ENCODE results near the gene TNFSF11.

Gene TNFSF11

DNA sequence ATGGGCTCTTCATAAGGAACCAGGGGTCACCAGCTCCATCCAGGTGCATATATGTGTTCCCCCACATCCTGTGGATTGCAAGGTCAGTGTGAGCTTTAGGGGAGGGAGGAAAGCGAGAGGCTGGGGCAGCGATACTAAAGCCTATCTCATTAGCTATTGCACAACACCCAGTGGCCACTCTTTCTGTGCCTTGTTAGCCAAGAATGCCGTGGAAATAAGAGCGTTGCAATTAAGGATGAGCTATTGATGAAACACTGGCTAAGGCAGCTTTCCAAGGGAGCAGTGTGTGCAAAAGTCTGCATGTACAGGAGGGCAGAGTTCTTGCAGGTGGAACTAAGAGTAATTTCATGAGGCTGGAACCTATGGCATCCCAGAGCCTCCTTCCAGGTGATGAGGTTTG is 17.6 kb downstream of the TNFSF11 start:
- no peaks in the 10 kb centered on the region for H3K4me1 ChIP-seq (ENCODE audit: control insufficient read depth, low read length)
- no peaks in the 10 kb centered on the region for H3K36me3 ChIP-seq (ENCODE audit: control insufficient read depth, low read length)
- no peaks in the 10 kb centered on the region for H3F3A ChIP-seq (ENCODE audit: control insufficient read depth, insufficient read depth)
- H3K79me2 ChIP-seq (ENCODE audit: control insufficient read depth, low read length) = no peaks in the 10 kb centered on the region
- H3K4me3 ChIP-seq (ENCODE audit: low read length) = no peak overlapping the region
- no peaks in the 10 kb centered on the region for H3K27me3 ChIP-seq (ENCODE audit: control insufficient read depth, low read length)
- H3K4me2 ChIP-seq (ENCODE audit: low read length) = no peak overlapping the region
- H3K9me2 ChIP-seq (replicated peaks; ENCODE audit: control insufficient read depth, low read length) = no peaks in the 10 kb centered on the region
- no peaks in the 10 kb centered on the region for H4K20me1 ChIP-seq (ENCODE audit: control insufficient read depth, insufficient read depth, low read depth, low read length)
- no peak overlapping the region for H3K27ac ChIP-seq (ENCODE audit: low read depth, low read length)
- no peak for TF ChIP-seq CTCF (IDR thresholded peaks at IDR 0.05; ENCODE audit: low read depth, low read length, poor library complexity, severe bottlenecking)
- no peak for TF ChIP-seq EZH2phosphoT487 (IDR thresholded peaks at IDR 0.05; ENCODE audit: borderline replicate concordance, low read length)
- H3K9me3 ChIP-seq (ENCODE audit: control insufficient read depth, insufficient read depth, low read length) = no peaks in the 10 kb centered on the region

GRCh38 chr13:42592915-42593900 is 19.3 kb downstream of the TNFSF11 start:
- Histone ChIP-seq H3K4me3 (ENCODE audit: low read length) (no peak overlapping the region), H3K36me3 (ENCODE audit: control insufficient read depth, low read length) (no peaks in the 10 kb centered on the region), H3K79me2 (ENCODE audit: control insufficient read depth, low read length) (no peaks in the 10 kb centered on the region), H3K4me1 (ENCODE audit: control insufficient read depth, low read length) (no peaks in the 10 kb centered on the region), H3K9me3 (ENCODE audit: control insufficient read depth, insufficient read depth, low read length) (no peaks in the 10 kb centered on the region), H3K27me3 (ENCODE audit: control insufficient read depth, low read length) (no peaks in the 10 kb centered on the region), H3F3A (ENCODE audit: control insufficient read depth, insufficient read depth) (no peaks in the 10 kb centered on the region), H3K4me2 (ENCODE audit: low read length) (no peak overlapping the region), H3K9me2 (replicated peaks; ENCODE audit: control insufficient read depth, low read length) (no peaks in the 10 kb centered on the region), H4K20me1 (ENCODE audit: control insufficient read depth, insufficient read depth, low read depth, low read length) (no peaks in the 10 kb centered on the region), H3K27ac (ENCODE audit: low read depth, low read length) (no peak overlapping the region)
- TF ChIP-seq EZH2phosphoT487 (IDR thresholded peaks at IDR 0.05; ENCODE audit: borderline replicate concordance, low read length) = no peak
- TF ChIP-seq CTCF (IDR thresholded peaks at IDR 0.05; ENCODE audit: low read depth, low read length, poor library complexity, severe bottlenecking) = no peak

DNA sequence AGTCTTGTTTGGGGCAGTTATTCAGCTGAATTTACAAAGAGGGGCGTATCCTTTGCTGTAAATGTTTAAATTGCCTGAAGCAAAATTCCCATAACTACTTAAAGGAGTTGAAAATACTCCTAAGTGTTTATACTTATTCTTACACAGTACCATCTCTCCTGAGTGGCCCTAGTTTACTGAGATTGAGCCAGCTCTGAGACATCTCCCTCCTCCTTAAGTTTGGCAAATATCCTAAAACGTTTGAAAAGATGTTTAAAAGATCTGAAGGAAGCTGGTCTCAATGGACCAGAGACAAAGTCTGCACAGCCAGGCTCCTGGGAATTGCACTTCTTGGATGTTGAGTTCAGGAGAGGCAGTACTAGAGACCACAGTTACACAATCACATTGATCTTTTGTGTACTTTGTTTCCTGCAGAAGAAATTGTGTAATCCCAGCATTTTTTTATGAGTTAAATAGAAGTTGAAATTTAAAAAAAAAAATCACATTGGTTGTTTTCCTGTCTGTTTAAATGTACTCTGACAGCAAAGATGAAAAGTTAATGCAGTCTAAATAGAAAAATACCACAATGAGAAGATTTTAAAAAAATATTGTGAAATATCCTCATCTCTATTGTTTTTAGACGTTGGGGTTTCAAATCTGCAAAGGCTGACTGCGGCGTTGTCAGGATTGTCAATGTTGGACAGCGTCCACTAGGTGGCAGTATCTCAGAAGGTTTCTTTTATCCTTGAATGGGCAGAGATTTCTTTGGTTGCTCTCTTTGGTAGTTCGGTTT is 20.7 kb downstream of the TNFSF11 start:
- H3K27me3 ChIP-seq (ENCODE audit: control insufficient read depth, low read length) = no peaks in the 10 kb centered on the region
- no peak for TF ChIP-seq EZH2phosphoT487 (IDR thresholded peaks at IDR 0.05; ENCODE audit: borderline replicate concordance, low read length)
- peak; percentile 76 for TF ChIP-seq CTCF (IDR thresholded peaks at IDR 0.05; ENCODE audit: low read depth, low read length, poor library complexity, severe bottlenecking)
- no peak overlapping the region for H3K4me3 ChIP-seq (ENCODE audit: low read length)
- no peak overlapping the region for H3K27ac ChIP-seq (ENCODE audit: low read depth, low read length)
- no peaks in the 10 kb centered on the region for H3F3A ChIP-seq (ENCODE audit: control insufficient read depth, insufficient read depth)
- no peaks in the 10 kb centered on the region for H3K36me3 ChIP-seq (ENCODE audit: control insufficient read depth, low read length)
- H3K9me3 ChIP-seq (ENCODE audit: control insufficient read depth, insufficient read depth, low read length) = no peaks in the 10 kb centered on the region
- no peaks in the 10 kb centered on the region for H3K9me2 ChIP-seq (replicated peaks; ENCODE audit: control insufficient read depth, low read length)
- H4K20me1 ChIP-seq (ENCODE audit: control insufficient read depth, insufficient read depth, low read depth, low read length) = no peaks in the 10 kb centered on the region
- H3K4me2 ChIP-seq (ENCODE audit: low read length) = no peak overlapping the region
- no peaks in the 10 kb centered on the region for H3K79me2 ChIP-seq (ENCODE audit: control insufficient read depth, low read length)
- no peaks in the 10 kb centered on the region for H3K4me1 ChIP-seq (ENCODE audit: control insufficient read depth, low read length)

All from DOHH2 (cell line).